ENCODE measurements around the gene AGAP2.

DNA sequence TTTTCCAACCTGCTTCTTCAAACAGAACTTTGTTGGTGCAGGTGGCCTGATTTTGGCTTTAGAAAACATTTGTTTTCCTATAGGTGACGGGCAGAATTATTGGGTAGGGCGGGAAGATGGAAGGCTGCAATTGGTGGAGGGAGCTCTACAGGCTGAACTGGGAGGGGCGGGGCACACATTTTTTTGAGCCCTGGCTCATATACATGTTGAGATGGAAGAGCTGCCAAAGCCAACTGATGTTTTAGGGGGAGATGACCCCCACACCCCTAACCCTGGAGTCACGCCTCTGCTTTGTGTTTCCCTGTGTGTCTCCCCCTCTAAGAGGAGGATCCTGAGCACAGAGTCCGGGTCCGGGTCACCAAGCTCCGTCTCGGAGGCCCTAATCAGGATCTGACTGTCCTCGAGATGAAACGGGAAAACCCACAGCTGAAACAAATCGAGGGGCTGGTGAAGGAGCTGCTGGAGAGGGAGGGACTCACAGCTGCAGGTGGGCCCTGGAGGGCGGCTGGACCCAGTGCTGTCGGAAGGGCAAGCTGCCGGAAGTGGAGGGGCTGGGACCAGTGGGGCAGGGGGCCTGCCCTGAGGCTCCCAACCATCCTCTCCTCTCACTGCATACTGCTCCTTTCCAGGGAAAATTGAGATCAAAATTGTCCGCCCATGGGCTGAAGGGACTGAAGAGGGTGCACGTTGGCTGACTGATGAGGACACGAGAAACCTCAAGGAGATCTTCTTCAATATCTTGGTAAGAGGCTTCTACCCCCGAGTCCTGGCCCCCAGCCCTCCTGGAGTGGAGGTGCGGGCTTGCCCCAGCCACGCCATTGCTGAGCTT, 18.6 kb downstream of the AGAP2 start:
- TF ChIP-seq, protein P1, sequence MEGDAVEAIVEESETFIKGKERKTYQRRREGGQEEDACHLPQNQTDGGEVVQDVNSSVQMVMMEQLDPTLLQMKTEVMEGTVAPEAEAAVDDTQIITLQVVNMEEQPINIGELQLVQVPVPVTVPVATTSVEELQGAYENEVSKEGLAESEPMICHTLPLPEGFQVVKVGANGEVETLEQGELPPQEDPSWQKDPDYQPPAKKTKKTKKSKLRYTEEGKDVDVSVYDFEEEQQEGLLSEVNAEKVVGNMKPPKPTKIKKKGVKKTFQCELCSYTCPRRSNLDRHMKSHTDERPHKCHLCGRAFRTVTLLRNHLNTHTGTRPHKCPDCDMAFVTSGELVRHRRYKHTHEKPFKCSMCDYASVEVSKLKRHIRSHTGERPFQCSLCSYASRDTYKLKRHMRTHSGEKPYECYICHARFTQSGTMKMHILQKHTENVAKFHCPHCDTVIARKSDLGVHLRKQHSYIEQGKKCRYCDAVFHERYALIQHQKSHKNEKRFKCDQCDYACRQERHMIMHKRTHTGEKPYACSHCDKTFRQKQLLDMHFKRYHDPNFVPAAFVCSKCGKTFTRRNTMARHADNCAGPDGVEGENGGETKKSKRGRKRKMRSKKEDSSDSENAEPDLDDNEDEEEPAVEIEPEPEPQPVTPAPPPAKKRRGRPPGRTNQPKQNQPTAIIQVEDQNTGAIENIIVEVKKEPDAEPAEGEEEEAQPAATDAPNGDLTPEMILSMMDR (IDR thresholded peaks at IDR 0.05; ENCODE audit: control extremely low read depth in 1 of 3, insufficient read depth in 1 of 3, low read depth in 1 of 3, low read length in 3 of 3) = no peak
- no peak for TF ChIP-seq CHD1 (IDR thresholded peaks at IDR 0.05; ENCODE audit: low read depth, low read length)
- TF ChIP-seq TBP (IDR thresholded peaks at IDR 0.05; ENCODE audit: low read depth, low read length) = no peak
- TF ChIP-seq EP300 (IDR thresholded peaks at IDR 0.05; ENCODE audit: borderline replicate concordance in 1 of 2, low read depth in 2 of 2, low read length in 2 of 2) = no peak
- TF ChIP-seq EZH2 (IDR thresholded peaks at IDR 0.05; ENCODE audit: low read depth, low read length, severe bottlenecking) = no peak
- TF ChIP-seq SRF (IDR thresholded peaks at IDR 0.05; ENCODE audit: low read depth, low read length) = no peak
- TF ChIP-seq TCF12 (IDR thresholded peaks at IDR 0.05; ENCODE audit: low read depth, low read length) = no peak
